Erythroblast (primary cell): ENCODE data around the gene SLC43A2.

ENCODE experiments used
- GATA1 ChIP-seq: IDR thresholded peaks from 2 replicates; pipeline ENCODE4 v1.6.1; 2011; ENCODE audit warnings: low read depth, mild to moderate bottlenecking, control low read depth, low read length, moderate library complexity
- POLR2A ChIP-seq: IDR thresholded peaks from 2 replicates; pipeline ENCODE4 v1.6.1; 2011; ENCODE audit warnings: mild to moderate bottlenecking, low read length

GRCh38 chr17:1639549-1640180 is 11.0 kb upstream of the SLC43A2 start:
- TF ChIP-seq POLR2A (no peak), GATA1 (no peak)
